GM18873 (cell line): Measurements from ENCODE around the gene AKAP11.

Source experiments
- ATAC-seq: cut with Tn5 transposase; IDR thresholded peaks from one replicate; pipeline ENCODE4 v1.9.1; 2021; ENCODE audit warnings: mild to moderate bottlenecking, moderate library complexity, moderate number of reproducible peaks; ENCODE audit not compliant: unreplicated experiment, low FRiP score

The AKAP11 gene

DNA sequence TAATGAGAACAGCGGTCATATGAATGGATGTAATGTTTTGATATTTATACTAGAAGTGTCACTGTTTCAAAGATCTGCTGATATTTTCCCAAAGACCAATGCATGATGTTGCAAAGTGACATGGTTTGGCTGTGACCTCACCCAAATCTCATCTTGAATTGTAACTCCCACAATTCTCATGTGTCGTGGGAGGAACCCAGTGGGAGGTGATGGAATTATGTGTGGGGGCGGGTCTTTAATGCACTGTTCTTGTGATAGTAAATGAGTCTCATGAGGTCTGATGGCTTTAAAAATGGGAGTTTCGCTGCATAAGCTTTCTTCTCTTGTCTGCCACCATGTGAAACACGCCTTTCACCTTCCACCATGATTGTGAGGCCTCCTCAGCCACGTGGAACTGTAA, 98.3 kb downstream of the AKAP11 start:
- ATAC-seq: no peak
